ENCODE results near the gene SLC35E1.

DNA sequence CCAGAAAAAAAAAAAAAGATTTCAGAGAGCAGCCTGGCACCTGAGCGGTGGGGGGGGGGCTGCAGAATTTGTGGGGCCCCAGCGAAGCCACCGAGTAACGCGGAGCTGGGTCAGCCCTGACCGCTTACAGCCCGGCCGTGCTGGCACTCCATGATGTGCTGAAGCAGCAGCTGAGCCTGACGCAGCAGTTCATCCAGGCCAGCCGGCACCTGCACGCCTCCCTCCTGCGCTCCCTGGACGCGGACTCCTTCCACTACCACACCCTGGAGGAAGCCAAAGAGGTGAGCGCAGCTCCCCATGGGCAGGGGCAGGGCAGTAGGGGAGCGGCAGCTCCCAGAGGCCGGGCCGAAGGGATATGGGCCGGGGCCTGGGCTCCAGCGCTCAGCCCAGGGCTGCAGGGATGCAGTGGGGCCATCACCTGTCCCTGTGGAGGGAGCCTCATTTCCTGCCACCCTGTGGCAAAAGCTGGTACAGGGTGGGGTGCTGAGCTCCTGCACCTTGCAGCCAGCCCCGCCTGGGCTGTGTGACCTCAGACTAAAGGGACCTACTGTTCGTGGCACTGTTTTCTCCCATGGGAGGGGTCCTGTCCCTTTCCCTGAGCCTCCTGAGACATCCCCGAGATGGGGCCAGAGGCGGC, 57.7 kb downstream of the SLC35E1 start:
- TF ChIP-seq, protein P1, sequence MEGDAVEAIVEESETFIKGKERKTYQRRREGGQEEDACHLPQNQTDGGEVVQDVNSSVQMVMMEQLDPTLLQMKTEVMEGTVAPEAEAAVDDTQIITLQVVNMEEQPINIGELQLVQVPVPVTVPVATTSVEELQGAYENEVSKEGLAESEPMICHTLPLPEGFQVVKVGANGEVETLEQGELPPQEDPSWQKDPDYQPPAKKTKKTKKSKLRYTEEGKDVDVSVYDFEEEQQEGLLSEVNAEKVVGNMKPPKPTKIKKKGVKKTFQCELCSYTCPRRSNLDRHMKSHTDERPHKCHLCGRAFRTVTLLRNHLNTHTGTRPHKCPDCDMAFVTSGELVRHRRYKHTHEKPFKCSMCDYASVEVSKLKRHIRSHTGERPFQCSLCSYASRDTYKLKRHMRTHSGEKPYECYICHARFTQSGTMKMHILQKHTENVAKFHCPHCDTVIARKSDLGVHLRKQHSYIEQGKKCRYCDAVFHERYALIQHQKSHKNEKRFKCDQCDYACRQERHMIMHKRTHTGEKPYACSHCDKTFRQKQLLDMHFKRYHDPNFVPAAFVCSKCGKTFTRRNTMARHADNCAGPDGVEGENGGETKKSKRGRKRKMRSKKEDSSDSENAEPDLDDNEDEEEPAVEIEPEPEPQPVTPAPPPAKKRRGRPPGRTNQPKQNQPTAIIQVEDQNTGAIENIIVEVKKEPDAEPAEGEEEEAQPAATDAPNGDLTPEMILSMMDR (IDR thresholded peaks at IDR 0.05; ENCODE audit: low read depth, low read length, poor library complexity, severe bottlenecking), result no peak
- no peak for TF ChIP-seq EZH2phosphoT487 (IDR thresholded peaks at IDR 0.05; ENCODE audit: borderline replicate concordance, low read length)
